HEK293 (cell line): Measurements from ENCODE around the gene HPSE2.
A peak's percentile ranks its signal among the peaks of the same experiment; 100 is the strongest.

Experiments used
- CTCF ChIA-PET: fragments of 350-600 bp; formaldehyde crosslinking; extraction: SDS; loops from one replicate; lab custom pipeline; 2021; ENCODE audit warnings: antibody characterized with exemption; lab: Yijun Ruan, JAX
- POLR2A ChIA-PET: fragments of 300-600 bp; formaldehyde crosslinking; extraction: SDS; loops from one replicate; lab custom pipeline; 2020; ENCODE audit warnings: antibody characterized with exemption, inconsistent platforms; lab: Yijun Ruan, JAX
- H3K27ac ChIP-seq: fragments of 200-500 bp; sonication (Bioruptor generic); 2 replicates; pipeline ENCODE4 v1.5.1; 2014; ENCODE audit warnings: low read depth, low read length, control low read depth, inconsistent platforms; ENCODE audit errors: extremely low read depth
- H3K36me3 ChIP-seq, 2 experiments: fragments of 200-500 bp in 1 of 2; sonication (Bioruptor generic) in 1 of 2; 1 replicate in 1 of 2; 2 replicates in 1 of 2; pipeline ENCODE4 v1.5.1; 2014 to 2017; ENCODE audit warnings: inconsistent platforms in 2 of 2, low read length in 2 of 2; ENCODE audit not compliant: control insufficient read depth in 2 of 2, insufficient read depth in 1 of 2
- H3K4me1 ChIP-seq: fragments of 200-500 bp; sonication (Bioruptor generic); 2 replicates; pipeline ENCODE4 v1.5.1; 2014; ENCODE audit warnings: mild to moderate bottlenecking, low read length, inconsistent platforms; ENCODE audit not compliant: control insufficient read depth, insufficient read depth
- H3K4me3 ChIP-seq: 2 replicates; pipeline ENCODE4 v1.5.1; 2011; ENCODE audit warnings: low read depth, mild to moderate bottlenecking, control low read depth, low read length, moderate library complexity
- H3K9me3 ChIP-seq: fragments of 200-500 bp; sonication (Bioruptor generic); 2 replicates; pipeline ENCODE4 v1.5.1; 2014; ENCODE audit warnings: low read depth, low read length, inconsistent platforms; ENCODE audit not compliant: control insufficient read depth, insufficient read depth
- BCL6B ChIP-seq: fragments of 450-650 bp; formaldehyde crosslinking; IDR thresholded peaks from 2 replicates; pipeline ENCODE4 v1.5.1; 2017; ENCODE audit warnings: missing biosample characterization, missing genetic modification characterization
- FEZF1 ChIP-seq: fragments of 450-650 bp; formaldehyde crosslinking; IDR thresholded peaks from 2 replicates; pipeline ENCODE4 v1.5.1; 2016; ENCODE audit warnings: missing biosample characterization, missing genetic modification characterization
- KLF16 ChIP-seq: fragments of 450-650 bp; formaldehyde crosslinking; IDR thresholded peaks from 2 replicates; pipeline ENCODE4 v1.5.1; 2017; ENCODE audit warnings: missing biosample characterization, missing genetic modification characterization
- MEIS1 ChIP-seq: sonication (generic); formaldehyde crosslinking; IDR thresholded peaks from 2 replicates; pipeline ENCODE4 v1.8.1; 2022; ENCODE audit warnings: missing genetic modification reagents, mild to moderate bottlenecking, borderline replicate concordance
- MZF1 ChIP-seq: fragments of 450-650 bp; formaldehyde crosslinking; IDR thresholded peaks from 2 replicates; pipeline ENCODE4 v1.5.1; 2017; ENCODE audit warnings: missing biosample characterization, missing genetic modification characterization, borderline replicate concordance
- OVOL3 ChIP-seq: fragments of 450-650 bp; formaldehyde crosslinking; IDR thresholded peaks from 2 replicates; pipeline ENCODE4 v1.5.1; 2016; ENCODE audit warnings: missing biosample characterization, missing genetic modification characterization
- SCRT2 ChIP-seq: fragments of 450-650 bp; formaldehyde crosslinking; IDR thresholded peaks from 2 replicates; pipeline ENCODE4 v1.5.1; 2016; ENCODE audit warnings: missing biosample characterization, missing genetic modification characterization
- SP2 ChIP-seq: fragments of 450-650 bp; formaldehyde crosslinking; IDR thresholded peaks from 2 replicates; pipeline ENCODE4 v1.5.1; 2016; ENCODE audit warnings: missing biosample characterization, missing genetic modification characterization
- ZNF138 ChIP-seq: fragments of 450-650 bp; formaldehyde crosslinking; IDR thresholded peaks from 2 replicates; pipeline ENCODE4 v1.5.1; 2016; ENCODE audit warnings: missing biosample characterization, missing genetic modification characterization, borderline replicate concordance
- ZNF214 ChIP-seq: fragments of 450-650 bp; formaldehyde crosslinking; IDR thresholded peaks from 2 replicates; pipeline ENCODE4 v1.5.1; 2017; ENCODE audit warnings: missing biosample characterization, mild to moderate bottlenecking, missing genetic modification characterization, borderline replicate concordance
- ZNF26 ChIP-seq: fragments of 450-650 bp; formaldehyde crosslinking; IDR thresholded peaks from 2 replicates; pipeline ENCODE4 v1.5.1; 2016; ENCODE audit warnings: missing biosample characterization, missing genetic modification characterization
- ZNF266 ChIP-seq: fragments of 450-650 bp; formaldehyde crosslinking; IDR thresholded peaks from 2 replicates; pipeline ENCODE4 v1.5.1; 2016; ENCODE audit warnings: missing biosample characterization, missing genetic modification characterization, low read depth
- ZNF292 ChIP-seq: fragments of 450-650 bp; formaldehyde crosslinking; IDR thresholded peaks from 2 replicates; pipeline ENCODE4 v1.5.1; 2016; ENCODE audit warnings: low read depth, missing biosample characterization, missing genetic modification characterization, borderline replicate concordance
- ZNF302 ChIP-seq: fragments of 450-650 bp; formaldehyde crosslinking; IDR thresholded peaks from 2 replicates; pipeline ENCODE4 v1.5.1; 2016; ENCODE audit warnings: missing biosample characterization, missing genetic modification characterization, low read depth
- ZNF350 ChIP-seq: fragments of 450-650 bp; formaldehyde crosslinking; IDR thresholded peaks from 2 replicates; pipeline ENCODE4 v1.5.0; 2017; ENCODE audit warnings: missing biosample characterization, mild to moderate bottlenecking, missing genetic modification characterization
- ZNF558 ChIP-seq: fragments of 450-650 bp; formaldehyde crosslinking; IDR thresholded peaks from 2 replicates; pipeline ENCODE4 v1.5.1; 2016; ENCODE audit warnings: missing biosample characterization, missing genetic modification characterization
- ZNF560 ChIP-seq: fragments of 450-650 bp; formaldehyde crosslinking; IDR thresholded peaks from 2 replicates; pipeline ENCODE4 v1.5.1; 2017; ENCODE audit warnings: missing biosample characterization, missing genetic modification characterization, borderline replicate concordance
- ZNF571 ChIP-seq: fragments of 450-650 bp; formaldehyde crosslinking; IDR thresholded peaks from 2 replicates; pipeline ENCODE4 v1.5.0; 2017; ENCODE audit warnings: missing biosample characterization, missing genetic modification characterization
- ZNF585B ChIP-seq: fragments of 450-650 bp; formaldehyde crosslinking; IDR thresholded peaks from 2 replicates; pipeline ENCODE4 v1.5.1; 2016; ENCODE audit warnings: missing biosample characterization, missing genetic modification characterization
- ZNF629 ChIP-seq: fragments of 450-650 bp; formaldehyde crosslinking; IDR thresholded peaks from 2 replicates; pipeline ENCODE4 v1.5.1; 2017; ENCODE audit warnings: missing biosample characterization, missing genetic modification characterization
- ZNF670 ChIP-seq: fragments of 450-650 bp; formaldehyde crosslinking; IDR thresholded peaks from 2 replicates; pipeline ENCODE4 v1.5.1; 2016; ENCODE audit warnings: missing biosample characterization, missing genetic modification characterization, low read depth
- ZNF704 ChIP-seq: fragments of 450-650 bp; formaldehyde crosslinking; IDR thresholded peaks from 2 replicates; pipeline ENCODE4 v1.5.1; 2016; ENCODE audit warnings: missing biosample characterization, missing genetic modification characterization
- ZNF792 ChIP-seq: fragments of 450-650 bp; formaldehyde crosslinking; IDR thresholded peaks from 2 replicates; pipeline ENCODE4 v1.5.1; 2016; ENCODE audit warnings: missing biosample characterization, missing genetic modification characterization
- ZNF843 ChIP-seq: fragments of 450-650 bp; formaldehyde crosslinking; IDR thresholded peaks from 2 replicates; pipeline ENCODE4 v1.5.1; 2016; ENCODE audit warnings: missing biosample characterization, missing genetic modification characterization
- TF ChIP-seq, protein P1 (sequence below): fragments of 450-650 bp; formaldehyde crosslinking; IDR thresholded peaks from 2 replicates; pipeline ENCODE4 v1.5.1; 2016; ENCODE audit warnings: missing biosample characterization, missing genetic modification characterization
- TF ChIP-seq, protein P2 (sequence below): fragments of 450-650 bp; formaldehyde crosslinking; IDR thresholded peaks from 2 replicates; pipeline ENCODE4 v1.5.1; 2016; ENCODE audit warnings: missing biosample characterization, missing genetic modification characterization

Gene HPSE2

DNA sequence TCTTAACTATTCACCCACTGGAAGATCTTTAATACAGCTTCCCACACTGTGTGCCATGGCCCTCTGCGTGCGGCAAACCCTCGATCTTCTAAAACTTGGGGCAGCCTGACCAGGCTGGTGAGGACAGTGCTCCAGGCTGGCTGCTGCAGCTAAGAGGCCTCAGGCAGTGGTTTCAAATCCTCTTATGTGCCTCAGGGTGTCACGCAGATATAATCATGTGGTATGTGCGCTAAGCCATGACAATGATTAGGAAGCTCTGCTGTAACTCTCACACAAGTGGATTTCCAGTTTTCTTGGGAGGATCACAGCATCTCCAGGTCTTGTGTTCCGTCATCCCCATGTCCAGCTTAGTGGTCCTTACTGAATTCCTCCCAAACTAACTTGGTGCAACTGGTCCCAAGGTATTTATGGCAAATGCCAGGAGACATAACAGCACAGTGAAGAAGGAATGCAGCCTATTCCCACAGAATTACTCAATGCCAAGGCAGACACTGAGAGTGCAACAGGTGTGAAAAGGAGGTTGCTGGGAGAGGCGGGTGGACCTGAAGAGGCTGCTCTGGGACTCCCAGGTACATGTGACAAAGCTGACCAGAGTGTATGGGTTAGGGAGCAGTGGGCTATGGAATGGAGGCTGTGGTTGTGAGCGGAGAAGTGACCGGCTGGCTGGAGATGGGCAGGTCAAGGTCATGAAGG lies 791.2 kb downstream of the HPSE2 start (continued):
- no peak for TF ChIP-seq ZNF292
- no peak for TF ChIP-seq MEIS1 (CRISPR knock-in tag)
- no peak for TF ChIP-seq ZNF138 (tag by site-specific recombination)
- no peak for TF ChIP-seq ZNF704 (tag by site-specific recombination)
- no peak for TF ChIP-seq ZNF302 (tag by site-specific recombination)
- TF ChIP-seq SCRT2 (tag by site-specific recombination): peak; percentile 96
- no peak for TF ChIP-seq ZNF670
- no peak for TF ChIP-seq ZNF792 (tag by site-specific recombination)
- no peak for TF ChIP-seq ZNF350 (tag by site-specific recombination)
- no peak for TF ChIP-seq ZNF558 (tag by site-specific recombination)

DNA sequence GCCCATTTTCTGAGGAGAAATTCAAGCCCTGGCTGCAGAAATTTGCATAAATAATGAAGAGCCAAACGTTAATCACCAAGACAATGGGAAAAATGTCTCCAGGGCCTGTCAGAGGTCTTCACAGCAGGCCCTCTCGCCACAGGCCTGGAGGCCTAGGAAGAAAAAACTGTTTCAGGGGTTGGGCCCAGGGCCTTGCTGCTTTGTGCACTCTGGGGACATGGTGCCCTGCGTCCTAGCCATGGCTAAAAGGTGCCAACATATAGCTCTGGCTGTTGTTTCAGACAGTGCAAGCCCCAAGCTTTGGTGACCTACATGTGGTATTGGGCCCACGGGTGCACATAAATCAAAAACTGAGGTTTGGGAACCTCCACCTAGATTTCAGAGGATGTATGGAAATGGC lies 796.9 kb downstream of the HPSE2 start:
- POLR2A ChIA-PET: no interaction called here
- Histone ChIP-seq H3K4me1 (no peaks in the 10 kb centered on the region), H3K9me3 (no peaks in the 10 kb centered on the region), H3K4me3 (no peak overlapping the region), H3K36me3 (peaks cover 20 to 66% of the 10 kb centered on the region in 2 experiments), H3K27ac (no peak overlapping the region)
- CTCF ChIA-PET: no interaction called here
- TF ChIP-seq ZNF629 (tag by site-specific recombination): no peak
- peak; percentile 26; the same call in 1 of the 2 replicates for TF ChIP-seq ZNF585B (tag by site-specific recombination)
- TF ChIP-seq KLF16 (tag by site-specific recombination): no peak
- no peak for TF ChIP-seq ZNF571 (tag by site-specific recombination)
- TF ChIP-seq ZNF26 (tag by site-specific recombination): no peak
- TF ChIP-seq ZNF214 (tag by site-specific recombination): no peak
- no peak for TF ChIP-seq ZNF266 (tag by site-specific recombination)

DNA sequence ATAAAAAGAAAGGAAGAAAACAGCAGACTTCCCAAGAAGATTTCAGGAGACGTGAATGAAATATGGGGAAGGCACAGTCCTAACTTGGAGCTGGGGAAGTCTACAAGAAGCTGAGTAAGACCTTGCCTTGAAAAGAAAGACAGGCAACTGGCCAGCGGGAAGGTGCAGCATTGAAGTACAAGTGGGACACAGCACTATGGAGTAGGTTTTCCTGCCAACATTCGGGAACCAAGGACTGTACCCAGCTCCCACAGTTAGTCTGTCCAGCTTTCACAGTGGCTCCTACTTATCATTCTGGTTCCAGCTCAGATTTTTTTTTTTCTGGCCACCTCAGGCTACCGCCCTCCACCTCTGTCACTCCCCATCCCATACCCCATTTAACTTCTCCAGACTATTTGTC lies 798.9 kb downstream of the HPSE2 start:
- POLR2A ChIA-PET: no interaction called here
- Histone ChIP-seq H3K27ac (no peak overlapping the region), H3K9me3 (no peaks in the 10 kb centered on the region), H3K4me3 (no peak overlapping the region), H3K36me3 (peaks cover 21 to 62% of the 10 kb centered on the region in 2 experiments), H3K4me1 (no peaks in the 10 kb centered on the region)
- CTCF ChIA-PET: interaction anchor here (3.7 kb wide), 1 partner anchor 11 kb away, joined by 30 read pairs; no protein-coding TSS in a partner anchor
- TF ChIP-seq ZNF843: no peak
- no peak for TF ChIP-seq FEZF1 (tag by site-specific recombination)
- TF ChIP-seq, protein P1, sequence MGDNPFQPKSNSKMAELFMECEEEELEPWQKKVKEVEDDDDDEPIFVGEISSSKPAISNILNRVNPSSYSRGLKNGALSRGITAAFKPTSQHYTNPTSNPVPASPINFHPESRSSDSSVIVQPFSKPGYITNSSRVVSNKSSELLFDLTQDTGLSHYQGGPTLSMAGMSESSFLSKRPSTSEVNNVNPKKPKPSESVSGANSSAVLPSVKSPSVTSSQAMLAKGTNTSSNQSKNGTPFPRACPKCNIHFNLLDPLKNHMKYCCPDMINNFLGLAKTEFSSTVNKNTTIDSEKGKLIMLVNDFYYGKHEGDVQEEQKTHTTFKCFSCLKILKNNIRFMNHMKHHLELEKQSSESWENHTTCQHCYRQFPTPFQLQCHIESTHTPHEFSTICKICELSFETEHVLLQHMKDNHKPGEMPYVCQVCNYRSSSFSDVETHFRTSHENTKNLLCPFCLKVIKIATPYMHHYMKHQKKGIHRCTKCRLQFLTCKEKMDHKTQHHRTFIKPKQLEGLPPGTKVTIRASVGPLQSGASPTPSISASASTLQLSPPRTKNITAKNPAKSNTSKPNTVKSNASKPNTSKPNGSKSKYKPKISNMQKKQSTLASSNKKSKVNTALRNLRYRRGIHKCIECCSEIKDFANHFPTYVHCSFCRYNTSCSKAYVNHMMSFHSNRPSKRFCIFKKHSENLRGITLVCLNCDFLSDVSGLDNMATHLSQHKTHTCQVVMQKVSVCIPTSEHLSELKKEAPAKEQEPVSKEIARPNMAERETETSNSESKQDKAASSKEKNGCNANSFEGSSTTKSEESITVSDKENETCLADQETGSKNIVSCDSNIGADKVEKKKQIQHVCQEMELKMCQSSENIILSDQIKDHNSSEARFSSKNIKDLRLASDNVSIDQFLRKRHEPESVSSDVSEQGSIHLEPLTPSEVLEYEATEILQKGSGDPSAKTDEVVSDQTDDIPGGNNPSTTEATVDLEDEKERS: no peak
- no peak for TF ChIP-seq ZNF560
- no peak for TF ChIP-seq SP2
- TF ChIP-seq MZF1 (tag by site-specific recombination): no peak
- no peak for TF ChIP-seq BCL6B (tag by site-specific recombination)
- TF ChIP-seq OVOL3 (tag by site-specific recombination): no peak
- TF ChIP-seq, protein P2, sequence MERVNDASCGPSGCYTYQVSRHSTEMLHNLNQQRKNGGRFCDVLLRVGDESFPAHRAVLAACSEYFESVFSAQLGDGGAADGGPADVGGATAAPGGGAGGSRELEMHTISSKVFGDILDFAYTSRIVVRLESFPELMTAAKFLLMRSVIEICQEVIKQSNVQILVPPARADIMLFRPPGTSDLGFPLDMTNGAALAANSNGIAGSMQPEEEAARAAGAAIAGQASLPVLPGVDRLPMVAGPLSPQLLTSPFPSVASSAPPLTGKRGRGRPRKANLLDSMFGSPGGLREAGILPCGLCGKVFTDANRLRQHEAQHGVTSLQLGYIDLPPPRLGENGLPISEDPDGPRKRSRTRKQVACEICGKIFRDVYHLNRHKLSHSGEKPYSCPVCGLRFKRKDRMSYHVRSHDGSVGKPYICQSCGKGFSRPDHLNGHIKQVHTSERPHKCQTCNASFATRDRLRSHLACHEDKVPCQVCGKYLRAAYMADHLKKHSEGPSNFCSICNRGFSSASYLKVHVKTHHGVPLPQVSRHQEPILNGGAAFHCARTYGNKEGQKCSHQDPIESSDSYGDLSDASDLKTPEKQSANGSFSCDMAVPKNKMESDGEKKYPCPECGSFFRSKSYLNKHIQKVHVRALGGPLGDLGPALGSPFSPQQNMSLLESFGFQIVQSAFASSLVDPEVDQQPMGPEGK: no peak
